ENCODE results near the gene SLC7A11. TPM values are rescaled to one million over a fixed set of nuclear protein-coding genes. Genes with fewer than 3 reads are reported as not detected.

SLC7A11 gene
- total and polyA plus RNA-seq, 2 experiments from 2014 or later, result 10.0 to 33.9 TPM

GRCh38 chr4:138251938-138252337 lies 9.8 kb upstream of the SLC7A11 start (continued):
- TF ChIP-seq REST (IDR thresholded peaks at IDR 0.05; ENCODE audit: unreplicated experiment) (no peak), NANOG (IDR thresholded peaks at IDR 0.05; ENCODE audit: borderline replicate concordance) (no peak), EZH2phosphoT487 (IDR thresholded peaks at IDR 0.05; ENCODE audit: unreplicated experiment) (no peak), ETS1 (IDR thresholded peaks at IDR 0.05) (no peak), ZNF114 (CRISPR knock-in tag; IDR thresholded peaks at IDR 0.05) (no peak)

- Histone ChIP-seq H3K27ac (ENCODE audit: low read depth) (no peak overlapping the region; the same call in 1 of the 2 replicates), H3K36me3 (ENCODE audit: insufficient read depth) (no peaks in the 10 kb centered on the region), H3K4me2 (no peak overlapping the region), H3K4me3 (no peak overlapping the region), H3K9me2 (ENCODE audit: insufficient read depth) (no peaks in the 10 kb centered on the region), H3K4me1 (ENCODE audit: insufficient read depth) (peaks cover 17% of the 10 kb centered on the region; the same call in 1 of the 2 replicates), H3K27me3 (ENCODE audit: insufficient read depth) (no peaks in the 10 kb centered on the region), H3F3A (replicated peaks; ENCODE audit: low read depth) (no peaks in the 10 kb centered on the region), H3K79me2 (replicated peaks; ENCODE audit: insufficient read depth) (no peaks in the 10 kb centered on the region), H2AFZ (0 out of 2 replicates have a peak overlapping the region, but pooled peaks have one; percentile 25), H4K20me1 (replicated peaks; ENCODE audit: insufficient read depth) (no peaks in the 10 kb centered on the region)
- peaks cover 1% of the 10 kb centered on the region for H3K27me3 Mint-ChIP-seq (ENCODE audit: insufficient read depth, low read depth, poor library complexity)
- ATAC-seq (peak; percentile 68), DNase-seq (ENCODE audit: low spot score) (peak; percentile 13)
- no peaks in the 10 kb centered on the region for H3K9me3 Mint-ChIP-seq
- peaks cover 13% of the 10 kb centered on the region; the same call in 2 of the 3 replicates for H3K4me1 Mint-ChIP-seq
- no peak overlapping the region for H3K4me3 Mint-ChIP-seq
- H3K27ac Mint-ChIP-seq, result no peak overlapping the region
- H3K36me3 Mint-ChIP-seq (ENCODE audit: low read depth), result no peaks in the 10 kb centered on the region
- TF ChIP-seq REST (IDR thresholded peaks at IDR 0.05; ENCODE audit: unreplicated experiment) (no peak), EZH2phosphoT487 (IDR thresholded peaks at IDR 0.05; ENCODE audit: unreplicated experiment) (no peak), CTCF (conservative IDR thresholded peaks at IDR 0.05; ENCODE audit: low read depth in 2 of 2) (no peak), CREB1 (CRISPR knock-in tag; IDR thresholded peaks at IDR 0.05; ENCODE audit: low read depth) (no peak), POLR2AphosphoS5 (IDR thresholded peaks at IDR 0.05; ENCODE audit: low read depth) (no peak), EZH2 (IDR thresholded peaks at IDR 0.05; ENCODE audit: low read depth, unreplicated experiment) (no peak), ZNF114 (CRISPR knock-in tag; IDR thresholded peaks at IDR 0.05) (no peak), JUNB (IDR thresholded peaks at IDR 0.05; ENCODE audit: unreplicated experiment) (no peak)
These were observed 7.0 kb upstream of the SLC7A11 start for GRCh38 chr4:138249132-138249531.

Data from GM23338 (cell line).